Stimulated activated effector memory CD8-positive, alpha-beta T cell treated with anti-CD3 and anti-CD28 coated beads, Interleukin-12 subunit alpha, Interleukin-12 subunit beta, amount 100 ng/mL, for 72 hours (primary cell): ENCODE data around the gene DMD.

ENCODE experiments used
- ATAC-seq: fragments of 150-1000 bp; cut with Tn5 transposase; 2 replicates; pipeline ENCODE4 v1.10.0; 2021
- DNase-seq, 2 donors: peaks; one replicate each; pipeline ENCODE4 v3.0.0; 2021 to 2022; ENCODE audit warnings: low spot score in 2 of 2
- H3K27ac Mint-ChIP-seq: one replicate; pipeline ENCODE4 v1.8.0; 2022; ENCODE audit warnings: mild to moderate bottlenecking, mixed read lengths
- H3K36me3 Mint-ChIP-seq: one replicate; pipeline ENCODE4 v1.8.0; 2022; ENCODE audit warnings: mild to moderate bottlenecking, mixed read lengths
- H3K4me1 Mint-ChIP-seq: one replicate; pipeline ENCODE4 v1.8.0; 2022; ENCODE audit warnings: mixed read lengths
- H3K4me3 Mint-ChIP-seq: one replicate; pipeline ENCODE4 v1.8.0; 2022; ENCODE audit warnings: mild to moderate bottlenecking, mixed read lengths
- H3K9me3 Mint-ChIP-seq: one replicate; pipeline ENCODE4 v1.8.0; 2022; ENCODE audit warnings: mixed read lengths

DMD gene

DNA sequence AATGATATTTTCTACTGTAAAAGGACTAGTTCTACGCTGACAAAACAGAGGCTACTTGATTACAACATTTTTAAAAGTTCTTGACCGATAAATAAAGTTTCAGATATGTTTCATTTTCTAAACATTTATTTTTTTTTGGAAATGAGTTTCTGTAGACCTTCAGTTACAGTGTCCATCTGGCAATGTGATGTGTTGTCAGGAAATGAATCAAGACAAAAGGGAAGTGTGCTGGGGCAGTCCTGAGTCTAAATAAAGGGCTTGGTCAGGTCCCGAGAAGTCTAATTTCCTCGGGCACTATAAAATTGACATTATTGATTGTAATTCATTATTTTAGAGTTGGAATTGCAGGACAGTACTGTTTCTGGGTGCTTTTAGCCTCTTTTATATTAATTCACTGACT, 2082.5 kb downstream of the DMD start:
- no peaks in the 10 kb centered on the region for H3K36me3 Mint-ChIP-seq
- no peaks in the 10 kb centered on the region for H3K9me3 Mint-ChIP-seq
- DNase-seq = no peak
- ATAC-seq = no peak
- H3K27ac Mint-ChIP-seq = no peak overlapping the region
- no peaks in the 10 kb centered on the region for H3K4me1 Mint-ChIP-seq
- no peak overlapping the region for H3K4me3 Mint-ChIP-seq

DNA sequence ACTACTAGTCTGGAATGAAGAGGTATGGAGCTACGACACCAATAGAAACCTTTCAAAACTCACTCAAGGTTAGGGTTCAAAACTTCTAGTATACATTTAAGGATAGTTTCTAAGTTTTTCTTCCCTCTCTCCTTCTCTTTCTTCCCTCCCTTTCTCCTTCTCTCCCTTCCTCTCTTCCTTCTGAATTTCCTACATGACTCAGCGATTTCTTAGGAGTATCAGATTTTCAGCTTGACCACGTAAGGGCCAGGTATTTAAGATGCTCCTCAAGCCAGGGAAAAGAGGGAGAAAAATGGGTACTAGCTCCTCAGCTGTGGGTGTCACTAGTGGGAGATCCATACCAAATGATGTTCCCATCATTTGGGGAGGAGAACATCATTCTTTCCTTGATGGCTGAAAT, 2083.6 kb downstream of the DMD start:
- Mint-ChIP-seq H3K36me3 (no peaks in the 10 kb centered on the region), H3K4me3 (no peak overlapping the region), H3K27ac (no peak overlapping the region), H3K9me3 (no peaks in the 10 kb centered on the region), H3K4me1 (no peaks in the 10 kb centered on the region)
- ATAC-seq = no peak
- no peak for DNase-seq

DNA sequence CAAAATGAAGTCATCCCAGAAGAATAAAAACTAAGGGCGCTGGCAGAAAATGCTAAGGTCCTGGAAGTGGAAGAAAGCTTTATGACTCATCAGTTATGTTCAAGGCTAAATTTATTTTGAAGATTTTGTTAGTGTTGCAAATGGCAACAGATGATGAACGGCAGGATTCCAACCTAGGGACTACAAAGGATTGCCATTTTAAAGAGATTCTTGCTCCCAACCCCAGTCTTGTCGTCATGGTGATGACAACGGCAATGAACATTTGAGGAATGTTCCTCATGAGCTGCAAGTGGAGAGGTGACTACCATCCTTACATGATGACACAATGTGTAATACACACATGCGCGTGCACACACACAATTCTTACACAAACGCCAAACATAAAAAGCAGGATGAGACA, 2085.1 kb downstream of the DMD start:
- ATAC-seq (no peak), DNase-seq (no peak)
- Mint-ChIP-seq H3K36me3 (no peaks in the 10 kb centered on the region), H3K4me1 (no peaks in the 10 kb centered on the region), H3K27ac (no peak overlapping the region), H3K9me3 (no peaks in the 10 kb centered on the region), H3K4me3 (no peak overlapping the region)

GRCh38 chrX:31124536-31124935, 2086.8 kb downstream of the DMD start:
- ATAC-seq (no peak), DNase-seq (no peak)
- H3K4me3 Mint-ChIP-seq = no peak overlapping the region
- no peaks in the 10 kb centered on the region for H3K36me3 Mint-ChIP-seq
- no peaks in the 10 kb centered on the region for H3K9me3 Mint-ChIP-seq
- no peak overlapping the region for H3K27ac Mint-ChIP-seq
- no peaks in the 10 kb centered on the region for H3K4me1 Mint-ChIP-seq

DNA sequence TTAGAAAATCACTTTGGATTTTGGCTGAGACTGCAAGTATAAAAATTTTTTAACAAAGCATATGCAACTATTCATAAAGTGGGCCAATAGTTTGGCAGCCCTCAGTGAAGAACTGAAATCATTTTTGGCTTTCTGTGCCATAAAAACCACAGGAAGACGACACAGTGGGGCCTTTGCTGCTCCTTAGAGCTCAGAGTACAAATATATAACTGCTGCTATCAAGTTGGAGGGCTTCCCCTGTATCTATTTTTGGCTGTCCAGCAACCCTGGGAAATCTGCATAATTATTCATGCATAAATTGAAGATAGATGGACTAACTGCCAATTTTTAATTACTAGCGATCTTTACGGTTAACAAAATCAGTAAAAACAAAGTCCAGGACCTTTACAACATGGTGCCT, 2088.0 kb downstream of the DMD start:
- no peaks in the 10 kb centered on the region for H3K9me3 Mint-ChIP-seq
- DNase-seq (no peak), ATAC-seq (no peak)
- no peaks in the 10 kb centered on the region for H3K4me1 Mint-ChIP-seq
- H3K4me3 Mint-ChIP-seq = no peak overlapping the region
- no peaks in the 10 kb centered on the region for H3K36me3 Mint-ChIP-seq
- no peak overlapping the region for H3K27ac Mint-ChIP-seq

- Mint-ChIP-seq H3K4me1 (no peaks in the 10 kb centered on the region), H3K36me3 (no peaks in the 10 kb centered on the region), H3K9me3 (peaks cover 6% of the 10 kb centered on the region), H3K27ac (no peak overlapping the region), H3K4me3 (no peak overlapping the region)
- ATAC-seq (no peak), DNase-seq (no peak)
Measured at GRCh38 chrX:31117266-31117665, 2094.1 kb downstream of the DMD start.

DNA sequence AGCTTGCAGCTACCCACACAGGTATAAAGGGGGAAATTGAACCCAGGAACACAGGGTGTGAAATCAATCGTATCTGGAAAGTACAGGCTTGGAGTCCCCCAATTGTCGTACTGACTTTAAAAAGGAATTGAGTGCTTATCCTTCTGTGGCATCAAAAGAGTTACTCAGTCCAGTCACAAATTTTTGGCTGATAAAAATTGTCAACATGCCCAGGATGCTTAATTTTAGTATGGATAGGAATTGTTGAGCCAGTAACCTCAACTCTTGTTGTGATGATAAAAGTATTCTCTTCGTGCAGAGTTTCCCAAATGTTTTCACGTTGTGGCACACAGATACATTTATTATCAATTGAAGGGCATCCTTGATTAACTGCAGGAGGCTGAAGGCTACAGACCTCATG, 2096.0 kb downstream of the DMD start:
- DNase-seq (no peak), ATAC-seq (no peak)
- Mint-ChIP-seq H3K27ac (no peak overlapping the region), H3K36me3 (no peaks in the 10 kb centered on the region), H3K4me3 (no peak overlapping the region), H3K4me1 (no peaks in the 10 kb centered on the region), H3K9me3 (peaks cover 6% of the 10 kb centered on the region)

DNA sequence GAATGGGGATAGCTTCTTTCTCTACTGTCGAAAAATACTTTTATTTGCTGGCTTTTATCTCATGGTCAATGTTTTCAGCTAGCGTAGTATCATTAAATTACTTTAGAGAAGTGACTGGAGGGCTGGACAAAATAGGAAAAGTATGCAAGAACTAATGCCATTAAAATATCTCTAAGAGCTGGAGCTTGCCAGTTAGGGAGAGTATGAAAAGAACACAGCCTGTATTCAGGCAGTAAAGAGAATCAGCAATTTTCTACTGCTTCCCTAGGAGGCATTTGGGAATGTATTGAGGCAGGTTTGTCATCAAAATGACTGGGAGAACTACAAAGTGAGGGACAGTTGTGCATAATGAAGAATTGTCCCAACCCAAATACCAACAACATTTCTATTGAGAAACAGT, 2096.5 kb downstream of the DMD start:
- H3K4me1 Mint-ChIP-seq = no peaks in the 10 kb centered on the region
- peaks cover 6% of the 10 kb centered on the region for H3K9me3 Mint-ChIP-seq
- ATAC-seq (no peak), DNase-seq (no peak)
- no peak overlapping the region for H3K4me3 Mint-ChIP-seq
- H3K36me3 Mint-ChIP-seq = no peaks in the 10 kb centered on the region
- H3K27ac Mint-ChIP-seq = no peak overlapping the region

DNA sequence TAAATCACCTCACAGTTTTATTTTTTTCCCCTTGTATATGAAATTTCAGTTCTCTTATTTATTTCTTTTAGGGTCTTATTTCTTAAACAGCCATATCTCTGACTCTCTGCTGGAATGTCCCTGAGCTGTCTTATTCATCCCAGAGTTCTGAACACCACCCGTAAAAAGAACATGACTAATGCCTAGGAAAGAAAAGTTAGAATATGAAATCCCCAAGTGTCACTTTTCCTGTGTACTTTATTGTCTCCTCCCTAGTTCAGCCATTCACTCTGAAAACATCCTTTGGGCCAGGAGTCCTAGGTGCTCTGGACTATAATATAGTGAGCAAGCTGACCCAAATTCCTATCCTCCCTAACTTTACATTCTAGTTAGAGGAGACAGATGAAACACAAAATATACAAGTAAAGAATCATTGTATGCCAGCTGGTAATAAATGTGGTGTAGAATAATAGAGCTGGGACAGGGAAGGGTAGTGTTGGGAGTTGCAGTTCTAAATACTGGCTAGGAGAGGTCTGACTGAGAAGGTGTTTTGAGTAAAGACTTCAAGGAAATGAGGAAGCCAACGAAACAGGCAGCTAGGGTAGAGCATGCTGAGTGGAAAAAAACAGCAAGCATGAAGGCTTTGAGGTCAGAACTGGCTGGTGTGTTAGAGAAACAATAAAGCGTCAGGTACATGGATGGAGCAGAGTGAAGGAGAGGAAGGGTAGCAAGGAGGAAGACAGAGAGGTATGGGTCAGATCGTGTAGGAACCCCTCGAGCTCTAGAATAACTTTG, 2098.9 kb downstream of the DMD start:
- DNase-seq (no peak), ATAC-seq (no peak)
- no peaks in the 10 kb centered on the region for H3K4me1 Mint-ChIP-seq
- no peaks in the 10 kb centered on the region for H3K36me3 Mint-ChIP-seq
- peaks cover 6% of the 10 kb centered on the region for H3K9me3 Mint-ChIP-seq
- no peak overlapping the region for H3K27ac Mint-ChIP-seq
- no peak overlapping the region for H3K4me3 Mint-ChIP-seq

DNA sequence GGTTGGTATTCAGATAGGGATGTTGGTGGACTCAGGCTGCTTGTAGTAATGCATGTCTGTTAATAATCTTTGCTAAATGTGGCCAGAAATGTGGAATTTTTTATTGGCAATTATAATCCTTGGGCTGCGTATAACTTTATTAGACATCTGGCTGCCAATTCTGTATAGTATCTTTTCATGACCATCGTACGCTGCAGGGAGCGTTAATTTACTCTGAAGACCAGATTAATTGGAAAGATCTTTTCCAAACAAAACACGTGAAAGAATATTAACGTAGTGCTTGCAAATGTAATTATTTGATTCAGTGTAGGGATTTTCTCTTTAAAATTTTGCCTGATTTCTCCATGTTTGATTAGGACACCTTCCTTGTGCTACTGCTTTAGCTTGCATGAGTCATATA, 2100.7 kb downstream of the DMD start:
- H3K4me1 Mint-ChIP-seq = no peaks in the 10 kb centered on the region
- H3K36me3 Mint-ChIP-seq = no peaks in the 10 kb centered on the region
- no peak overlapping the region for H3K27ac Mint-ChIP-seq
- no peak overlapping the region for H3K4me3 Mint-ChIP-seq
- ATAC-seq = no peak
- no peak for DNase-seq
- peaks cover 10% of the 10 kb centered on the region for H3K9me3 Mint-ChIP-seq

DNA sequence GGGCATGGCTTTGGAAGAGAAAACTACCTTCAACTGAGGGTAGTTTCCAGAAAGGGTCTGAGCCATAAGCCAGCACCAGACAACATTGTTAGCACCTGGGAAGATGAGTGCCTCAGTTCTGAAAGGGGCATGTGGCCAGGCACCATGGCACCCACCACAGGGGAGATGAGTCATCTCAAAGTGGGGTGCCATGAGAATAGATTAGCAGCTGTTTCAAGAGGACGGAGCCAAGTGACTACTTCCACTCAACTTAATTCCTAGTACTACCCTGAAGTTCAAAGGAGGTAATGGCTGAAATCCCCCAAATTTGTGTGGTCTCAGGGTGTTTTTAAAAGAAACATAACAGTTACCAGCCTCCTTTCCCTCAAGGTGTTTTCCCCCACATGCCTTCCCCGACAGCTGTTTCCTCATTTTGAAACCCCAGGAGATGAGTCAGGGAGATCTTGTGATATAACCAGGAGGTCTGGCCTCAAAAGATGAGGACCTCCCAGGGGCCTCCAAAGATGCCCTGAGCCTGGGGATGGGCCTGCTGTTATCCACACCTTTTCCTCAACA, 2111.7 kb downstream of the DMD start:
- ATAC-seq (peak; percentile 93), DNase-seq (peak in 1 of 2 donors; percentile 48)
- Mint-ChIP-seq H3K27ac (no peak overlapping the region), H3K4me1 (no peaks in the 10 kb centered on the region), H3K4me3 (no peak overlapping the region), H3K9me3 (peaks cover 7% of the 10 kb centered on the region), H3K36me3 (no peaks in the 10 kb centered on the region)

GRCh38 chrX:31098079-31098478, 2113.3 kb downstream of the DMD start:
- ATAC-seq = no peak
- H3K36me3 Mint-ChIP-seq = no peaks in the 10 kb centered on the region
- no peak for DNase-seq
- H3K4me3 Mint-ChIP-seq = no peak overlapping the region
- H3K27ac Mint-ChIP-seq = no peak overlapping the region
- H3K9me3 Mint-ChIP-seq = peaks cover 7% of the 10 kb centered on the region
- no peaks in the 10 kb centered on the region for H3K4me1 Mint-ChIP-seq

- H3K27ac Mint-ChIP-seq = no peak overlapping the region
- no peaks in the 10 kb centered on the region for H3K4me1 Mint-ChIP-seq
- ATAC-seq (no peak), DNase-seq (no peak)
- H3K4me3 Mint-ChIP-seq = no peak overlapping the region
- peaks cover 4% of the 10 kb centered on the region for H3K9me3 Mint-ChIP-seq
- H3K36me3 Mint-ChIP-seq = no peaks in the 10 kb centered on the region
Measured at GRCh38 chrX:31093639-31093975, 2117.7 kb downstream of the DMD start.

DNA sequence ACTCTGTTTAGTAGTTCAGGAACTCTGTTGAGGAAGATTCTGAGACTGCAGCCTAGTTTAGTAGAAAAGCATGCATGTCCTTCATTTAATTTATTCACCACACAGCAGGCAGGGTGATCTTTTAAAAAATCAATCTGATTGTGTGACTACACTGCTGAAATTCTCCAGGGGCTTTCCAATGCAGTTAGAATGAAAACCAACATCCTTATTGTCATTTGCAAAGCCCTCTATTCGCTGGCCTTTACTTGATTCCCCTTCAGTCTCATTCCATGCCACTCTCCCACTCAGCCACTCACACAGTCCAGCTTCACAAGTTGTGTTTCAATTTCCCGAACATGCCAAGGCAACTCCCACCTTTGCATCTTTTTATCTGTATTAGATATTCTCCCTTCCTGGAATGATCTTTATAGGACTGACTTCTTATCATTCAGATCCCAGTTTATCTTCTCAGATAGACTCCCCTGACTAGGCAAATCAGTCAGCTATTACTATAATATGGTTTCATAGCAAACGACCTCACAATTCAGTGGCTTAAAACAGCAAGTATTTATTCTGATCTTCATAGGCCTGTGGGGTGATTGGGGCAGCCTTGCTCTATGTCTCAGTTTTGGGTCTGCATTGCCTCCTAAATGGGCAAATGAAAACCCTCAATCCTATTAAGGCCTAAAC, 2118.2 kb downstream of the DMD start:
- H3K36me3 Mint-ChIP-seq = no peaks in the 10 kb centered on the region
- H3K4me1 Mint-ChIP-seq = no peaks in the 10 kb centered on the region
- no peak for DNase-seq
- no peak for ATAC-seq
- H3K27ac Mint-ChIP-seq = no peak overlapping the region
- no peak overlapping the region for H3K4me3 Mint-ChIP-seq
- peaks cover 4% of the 10 kb centered on the region for H3K9me3 Mint-ChIP-seq

DNA sequence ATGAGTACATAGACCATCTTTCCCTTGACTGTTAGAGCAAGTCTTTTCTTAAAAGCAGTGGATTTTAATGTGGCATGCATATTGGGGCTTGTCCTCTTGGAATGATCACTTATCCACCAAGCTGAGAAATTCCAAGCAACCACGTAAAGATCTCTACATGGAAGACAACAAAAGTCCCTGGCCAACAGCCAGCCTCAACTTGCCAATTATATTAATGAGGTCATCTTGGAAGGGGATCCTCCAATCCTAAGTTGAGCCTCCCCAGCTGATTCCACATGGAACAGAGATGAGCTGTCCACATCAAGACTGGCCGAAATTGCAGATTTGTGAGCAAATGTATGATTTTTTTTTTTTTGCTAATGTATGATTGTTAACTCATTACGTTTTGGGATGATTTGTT, 2118.9 kb downstream of the DMD start:
- Mint-ChIP-seq H3K27ac (no peak overlapping the region), H3K36me3 (no peaks in the 10 kb centered on the region), H3K4me1 (no peaks in the 10 kb centered on the region), H3K9me3 (peaks cover 4% of the 10 kb centered on the region), H3K4me3 (no peak overlapping the region)
- DNase-seq = no peak
- ATAC-seq = no peak

DNA sequence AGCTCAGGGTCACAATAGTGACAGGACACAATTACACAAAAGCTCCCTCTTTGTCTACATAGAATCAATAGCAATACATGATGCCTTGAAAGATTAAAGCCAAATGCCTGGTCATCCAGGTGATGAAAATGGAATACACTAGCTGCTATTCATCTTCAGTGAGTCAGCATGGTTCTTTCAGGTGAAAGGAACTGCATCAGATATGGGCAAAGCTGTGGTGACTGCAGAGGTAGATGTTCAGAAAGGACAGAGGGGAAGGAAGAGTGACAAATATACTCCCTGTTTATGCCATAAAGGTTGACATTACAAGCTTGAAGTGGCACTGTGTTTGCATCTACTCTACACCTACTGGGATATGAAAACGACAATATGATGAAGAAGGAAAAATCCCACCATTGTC, 2119.5 kb downstream of the DMD start:
- DNase-seq (no peak), ATAC-seq (no peak)
- no peaks in the 10 kb centered on the region for H3K36me3 Mint-ChIP-seq
- no peak overlapping the region for H3K27ac Mint-ChIP-seq
- H3K4me3 Mint-ChIP-seq = no peak overlapping the region
- no peaks in the 10 kb centered on the region for H3K4me1 Mint-ChIP-seq
- H3K9me3 Mint-ChIP-seq = peaks cover 4% of the 10 kb centered on the region
